Right lobe of liver (tissue), 6 donors: ENCODE measurements around the gene TPM4. TPM values are rescaled to one million over a fixed set of nuclear protein-coding genes. Genes with fewer than 3 reads are reported as not detected.

Source experiments
- ATAC-seq, 4 donors: fragments of 200-7000 bp; cut with Tn5 transposase; one replicate each; pipeline ENCODE4 v1.9.1; 2020; ENCODE audit warnings: mild to moderate bottlenecking in 4 of 4, moderate library complexity in 4 of 4
- DNase-seq, 3 donors: peaks; one replicate each; pipeline ENCODE4 v3.0.0-alpha.2; 2020
- H3K27ac ChIP-seq, 3 donors: fragments of 200-600 bp; one replicate each; pipeline ENCODE4 v1.8.0; 2022
- H3K27me3 ChIP-seq, 2 donors: fragments of 200-600 bp; one replicate each; pipeline ENCODE4 v1.8.0; 2022
- H3K36me3 ChIP-seq, 4 donors: fragments of 200-600 bp; sonication (generic) in 1 of 4; one replicate each; pipeline versions ENCODE4 v1.5.1 to v1.8.0; 2017 to 2022; ENCODE audit warnings: control low read depth in 1 of 4
- H3K4me1 ChIP-seq, 4 donors: fragments of 200-600 bp; sonication (generic) in 1 of 4; one replicate each; pipeline versions ENCODE4 v1.5.1 to v1.8.0; 2017 to 2022; ENCODE audit warnings: control low read depth in 1 of 4
- H3K4me3 ChIP-seq, 3 donors: fragments of 200-600 bp; one replicate each; pipeline ENCODE4 v1.8.0; 2022
- H3K9me3 ChIP-seq, 4 donors: fragments of 200-600 bp; sonication (generic) in 1 of 4; one replicate each; pipeline versions ENCODE4 v1.5.1 to v1.8.0; 2017 to 2022; ENCODE audit warnings: control low read depth in 1 of 4
- POLR2A ChIP-seq: fragments of 450-650 bp; IDR thresholded peaks from one replicate; pipeline ENCODE4 v1.6.1; 2017; ENCODE audit warnings: antibody characterized with exemption, mild to moderate bottlenecking
- WGBS: methylation state at CpG from one replicate; pipeline ENCODE4 v1.1.6; 2018; ENCODE audit warnings: low coverage, low lambda C conversion rate; ENCODE audit not compliant: insufficient coverage; ENCODE audit errors: missing lambda C conversion rate; 5-methylcytosine and 5-hydroxymethylcytosine counted together
- intact Hi-C, 2 donors: fragments of 100-400 bp; cut with DNase I; formaldehyde crosslinking; loops; one replicate each; pipeline versions ENCODE4 v1.11.2 to v1.14.1; 2022
- total RNA-seq, 6 experiments: library from RNA; depleted of rRNA in 2 of 6; stranded (reverse); fragments of >200 nt in 2 of 6; fragmentation: NEBNext Ultra II Directional in 3 of 6; extraction: Animal tissue kit (Norgen Biotek cat#: 25700) in 3 of 6; gene quantifications; one replicate each; pipeline versions ENCODE4 v1.1.0 to v1.2.4, GENCODE V29; 2016 to 2023
- TF ChIP-seq, protein P1 (sequence below), 4 donors: fragments of 200-600 bp in 3 of 4; fragments of 450-650 bp in 1 of 4; IDR thresholded peaks; one replicate each; pipeline versions ENCODE4 v1.5.1 to v1.8.0; 2016 to 2022; ENCODE audit warnings: antibody characterized with exemption in 4 of 4, mild to moderate bottlenecking in 2 of 4
- donor health status: DM: no; HTN: yes; CAD: no.
- donor health status: DM: no; HTN: no; CAD: no.
- donor health status: DM: no; HTN: no; CAD: no.
- donor health status: DM: no; HTN: yes; CAD: no.
- donor health status: DM: no; HTN: yes; CAD: no.

The TPM4 gene
- total RNA-seq, 6 experiments from 2014 or later, result 13.7 to 90.2 (median 45.6) TPM

DNA sequence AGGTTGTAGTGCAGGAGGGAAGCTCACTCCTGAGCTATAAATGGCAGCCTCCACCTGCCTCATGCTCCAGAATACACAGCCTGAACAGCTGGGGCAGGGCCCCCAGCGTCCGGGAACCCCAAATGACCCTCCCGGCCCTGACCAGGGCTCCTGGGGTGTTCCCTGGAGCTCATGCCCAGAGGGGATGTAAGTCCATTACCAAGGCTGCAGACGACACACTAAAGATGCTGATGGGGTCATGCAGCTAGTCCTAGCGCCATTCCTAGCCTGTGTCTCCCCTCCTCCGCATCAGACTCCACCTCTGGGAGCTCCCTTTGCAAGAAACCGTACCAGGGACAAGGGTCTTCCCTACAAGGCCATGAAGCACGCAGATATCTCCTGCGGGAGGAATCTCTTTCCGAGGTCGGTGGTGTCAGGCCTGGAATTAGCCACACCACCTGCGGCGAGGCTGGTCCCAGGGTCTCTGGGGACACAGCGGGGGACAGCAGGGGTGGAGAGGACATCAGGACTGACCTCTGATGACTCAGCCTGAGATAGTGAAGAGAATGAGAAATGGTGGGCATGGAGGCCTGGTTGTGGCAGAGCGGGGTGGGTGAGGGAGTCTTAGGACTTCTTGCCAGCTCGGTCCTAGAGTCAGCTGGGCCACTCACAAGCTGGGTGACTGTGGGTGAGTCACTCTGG, 11.9 kb upstream of the TPM4 start:
- no peak for DNase-seq
- Histone ChIP-seq H3K27ac (no peak overlapping the region), H3K9me3 (no peaks in the 10 kb centered on the region), H3K4me3 (no peak overlapping the region), H3K36me3 (no peaks in the 10 kb centered on the region), H3K4me1 (no peaks in the 10 kb centered on the region), H3K27me3 (no peaks in the 10 kb centered on the region)
- intact Hi-C loops, result no loop called here
- TF ChIP-seq POLR2A, result no peak
- TF ChIP-seq, protein P1, sequence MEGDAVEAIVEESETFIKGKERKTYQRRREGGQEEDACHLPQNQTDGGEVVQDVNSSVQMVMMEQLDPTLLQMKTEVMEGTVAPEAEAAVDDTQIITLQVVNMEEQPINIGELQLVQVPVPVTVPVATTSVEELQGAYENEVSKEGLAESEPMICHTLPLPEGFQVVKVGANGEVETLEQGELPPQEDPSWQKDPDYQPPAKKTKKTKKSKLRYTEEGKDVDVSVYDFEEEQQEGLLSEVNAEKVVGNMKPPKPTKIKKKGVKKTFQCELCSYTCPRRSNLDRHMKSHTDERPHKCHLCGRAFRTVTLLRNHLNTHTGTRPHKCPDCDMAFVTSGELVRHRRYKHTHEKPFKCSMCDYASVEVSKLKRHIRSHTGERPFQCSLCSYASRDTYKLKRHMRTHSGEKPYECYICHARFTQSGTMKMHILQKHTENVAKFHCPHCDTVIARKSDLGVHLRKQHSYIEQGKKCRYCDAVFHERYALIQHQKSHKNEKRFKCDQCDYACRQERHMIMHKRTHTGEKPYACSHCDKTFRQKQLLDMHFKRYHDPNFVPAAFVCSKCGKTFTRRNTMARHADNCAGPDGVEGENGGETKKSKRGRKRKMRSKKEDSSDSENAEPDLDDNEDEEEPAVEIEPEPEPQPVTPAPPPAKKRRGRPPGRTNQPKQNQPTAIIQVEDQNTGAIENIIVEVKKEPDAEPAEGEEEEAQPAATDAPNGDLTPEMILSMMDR (IDR thresholded peaks at IDR 0.05), result no peak
- ATAC-seq, result no peak
- WGBS, result 100% methylated on average over 2 of the region's 16 CpGs

DNA sequence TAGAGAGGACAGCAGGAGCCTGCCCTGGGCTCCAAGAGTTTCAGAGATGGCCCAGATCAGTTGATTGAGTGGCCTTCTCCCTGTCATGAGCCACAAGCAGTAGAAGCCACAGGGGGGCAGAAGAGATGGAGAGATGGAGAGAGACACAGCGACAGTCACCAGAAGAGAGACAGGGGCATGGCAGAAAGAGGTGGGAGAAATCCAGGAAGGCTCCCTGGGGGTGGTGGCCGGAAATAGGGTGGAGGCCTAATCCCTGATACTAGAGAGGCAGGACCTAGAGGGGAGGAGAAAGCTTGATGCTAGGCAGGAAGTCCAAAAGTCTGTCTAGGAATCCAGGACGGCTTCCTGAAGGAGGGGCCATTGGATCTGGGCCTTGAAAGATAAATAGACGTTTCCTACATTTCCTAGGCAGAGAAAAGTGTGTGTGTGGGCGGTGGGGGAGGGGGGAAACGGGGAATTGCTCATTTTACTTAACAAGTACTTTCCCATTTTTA, 9.6 kb upstream of the TPM4 start:
- no peaks in the 10 kb centered on the region for H3K27me3 ChIP-seq
- H3K9me3 ChIP-seq, result no peaks in the 10 kb centered on the region
- intact Hi-C loops, result no loop called here
- no peak overlapping the region for H3K4me3 ChIP-seq
- H3K27ac ChIP-seq, result peak overlapping the region in 2 of 3 donors; percentile 21 to 73
- no peak for TF ChIP-seq POLR2A
- TF ChIP-seq, protein P1 (IDR thresholded peaks at IDR 0.05), result peak; percentile 28 to 39 (median 35)
- H3K4me1 ChIP-seq, result no peaks in the 10 kb centered on the region
- no peaks in the 10 kb centered on the region for H3K36me3 ChIP-seq
- peak; percentile 45 to 59 (median 54) for ATAC-seq
- peak in 1 of 3 donors; percentile 42 for DNase-seq
- WGBS, result 26% methylated on average over 5 of the region's 6 CpGs

DNA sequence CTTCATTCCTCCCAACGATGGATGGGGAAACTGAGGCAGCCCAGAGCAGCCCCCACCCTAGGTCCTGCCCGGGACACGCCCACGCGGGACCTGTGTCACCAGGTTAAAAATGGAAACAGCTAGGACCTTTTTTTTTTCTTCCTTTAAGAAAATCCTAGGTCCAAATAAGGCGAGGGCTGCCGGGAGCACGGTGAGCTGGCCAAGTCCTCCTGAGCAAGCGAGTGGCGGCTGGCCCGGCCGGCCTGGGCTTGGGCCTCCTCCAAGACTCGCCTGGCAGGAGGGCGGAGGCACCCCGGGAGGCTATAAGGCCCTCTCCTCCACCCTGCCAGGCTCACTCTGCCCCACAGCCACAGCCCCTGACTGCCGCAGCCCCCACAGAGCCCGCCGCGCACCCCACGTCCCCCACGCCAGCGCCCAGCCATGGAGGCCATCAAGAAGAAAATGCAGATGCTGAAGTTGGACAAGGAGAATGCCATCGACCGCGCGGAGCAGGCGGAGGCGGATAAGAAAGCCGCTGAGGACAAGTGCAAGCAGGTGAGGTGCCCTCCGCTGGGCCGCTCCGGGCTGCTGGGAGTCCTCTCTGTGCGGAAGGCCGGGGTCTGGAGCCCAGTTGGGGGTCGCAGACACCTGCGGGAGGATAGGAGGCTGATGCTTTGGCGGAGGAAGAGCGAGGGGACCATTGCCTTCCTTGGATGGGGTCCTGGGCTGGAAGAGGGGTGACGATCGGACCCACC, 8.9 kb upstream of the TPM4 start:
- WGBS, result 76% methylated on average over 25 of the region's 40 CpGs
- peak in 2 of 3 donors; percentile 43 to 67 for DNase-seq
- no peaks in the 10 kb centered on the region for H3K36me3 ChIP-seq
- ATAC-seq, result peak; percentile 5 to 18 (median 12)
- H3K4me1 ChIP-seq, result no peaks in the 10 kb centered on the region
- TF ChIP-seq POLR2A, result no peak
- TF ChIP-seq, protein P1 (IDR thresholded peaks at IDR 0.05), result no peak
- H3K27ac ChIP-seq, result peak overlapping the region; percentile 21 to 73 (median 37)
- intact Hi-C loops, result no loop called here
- H3K27me3 ChIP-seq, result no peaks in the 10 kb centered on the region
- H3K4me3 ChIP-seq, result peak overlapping the region in 2 of 3 donors; percentile 18 to 40
- no peaks in the 10 kb centered on the region for H3K9me3 ChIP-seq

DNA sequence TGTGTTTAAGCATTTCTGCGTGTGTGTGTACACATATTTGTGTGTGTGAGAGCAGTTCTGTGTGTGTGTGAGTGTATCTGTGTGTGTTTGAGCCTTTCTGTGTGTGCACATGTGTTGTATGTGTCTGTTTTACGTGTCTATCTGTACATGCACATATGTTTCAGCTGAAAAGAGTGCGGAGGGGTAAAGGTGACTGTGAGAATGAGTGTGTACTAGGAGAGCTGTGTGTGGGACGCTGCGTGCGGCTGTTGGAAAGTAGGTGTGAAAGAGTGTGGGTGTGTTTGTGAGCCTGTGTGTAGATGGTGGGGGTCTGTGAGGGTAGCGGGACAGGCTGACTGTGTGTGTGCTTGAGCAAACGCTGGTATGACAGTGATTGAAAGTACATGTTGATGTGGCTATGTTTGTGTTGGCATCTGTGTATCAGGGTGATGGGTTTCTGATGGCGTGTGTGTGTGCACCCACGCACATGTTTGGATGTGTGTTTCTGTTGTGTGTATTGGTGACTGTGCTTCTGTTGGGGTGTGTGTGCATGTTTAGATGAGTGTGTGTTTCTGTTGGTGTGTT, 7.5 kb upstream of the TPM4 start:
- no peaks in the 10 kb centered on the region for H3K9me3 ChIP-seq
- no peaks in the 10 kb centered on the region for H3K27me3 ChIP-seq
- DNase-seq, result peak in 1 of 3 donors; percentile 22
- H3K4me1 ChIP-seq, result no peaks in the 10 kb centered on the region
- WGBS, result 59% methylated on average over 8 of the region's 10 CpGs
- no peak overlapping the region for H3K27ac ChIP-seq
- no peaks in the 10 kb centered on the region for H3K36me3 ChIP-seq
- ATAC-seq, result no peak
- peak overlapping the region; percentile 3 to 27 (median 11) for H3K4me3 ChIP-seq
- TF ChIP-seq, protein P1 (IDR thresholded peaks at IDR 0.05), result no peak
- no peak for TF ChIP-seq POLR2A
- intact Hi-C loops, result no loop called here
